ENCODE measurements around the gene CCDC7.
"Not testable (repeated sequence)": the region's sequence is repeated elsewhere in the genome, so short reads cannot be mapped to it uniquely, and the experiment has no call there.

CCDC7 gene

DNA sequence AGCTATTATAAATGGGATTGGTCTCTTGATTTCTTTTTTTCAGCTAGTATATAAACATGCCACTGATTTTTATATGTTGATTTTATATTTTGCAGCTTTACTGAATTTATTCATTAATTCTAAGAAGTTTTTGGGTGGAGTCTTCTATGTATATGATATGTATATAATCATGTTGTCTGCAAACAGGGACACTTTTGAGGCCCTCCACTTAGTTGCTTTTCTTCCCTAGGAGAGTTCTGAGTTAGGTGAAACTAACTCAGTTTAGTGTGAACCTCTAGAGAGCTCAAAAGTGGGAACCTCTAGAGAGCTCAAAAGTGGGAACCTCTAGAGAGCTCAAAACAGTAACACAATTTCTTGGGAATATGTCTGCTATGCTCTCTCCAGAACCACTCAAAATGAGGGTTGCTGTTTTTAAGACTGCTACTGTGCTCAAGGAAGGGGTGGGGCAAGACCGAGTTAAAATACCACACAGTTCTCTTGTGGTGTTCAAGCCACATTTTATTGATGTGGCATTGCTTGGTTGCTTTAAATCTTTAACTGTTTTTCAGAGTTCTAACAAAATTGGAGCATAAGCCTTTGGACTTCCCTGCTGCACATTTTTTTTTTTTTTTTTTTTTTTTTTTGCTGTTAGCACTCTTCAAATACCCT is 13.2 kb downstream of the CCDC7 start:
- no peak for DNase-seq

DNA sequence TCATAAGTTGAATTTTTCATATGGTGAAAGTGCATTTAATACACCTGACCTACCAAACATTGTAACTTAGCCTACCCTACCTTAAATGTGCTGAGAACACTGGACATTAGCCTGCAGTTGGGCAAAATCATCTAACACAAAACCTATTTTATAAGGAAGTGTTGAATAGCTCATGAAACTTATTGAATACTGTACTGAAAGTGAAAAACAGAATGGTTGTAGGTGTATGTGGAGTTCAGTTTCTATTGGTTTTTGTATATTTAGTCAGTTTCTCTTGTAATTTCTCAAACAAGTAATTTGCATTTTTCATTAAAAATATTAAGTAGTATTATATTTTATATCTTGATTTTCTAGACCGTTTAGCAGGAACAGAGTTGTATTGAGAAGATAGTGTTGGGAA is 15.3 kb downstream of the CCDC7 start:
- no peak for DNase-seq

DNA sequence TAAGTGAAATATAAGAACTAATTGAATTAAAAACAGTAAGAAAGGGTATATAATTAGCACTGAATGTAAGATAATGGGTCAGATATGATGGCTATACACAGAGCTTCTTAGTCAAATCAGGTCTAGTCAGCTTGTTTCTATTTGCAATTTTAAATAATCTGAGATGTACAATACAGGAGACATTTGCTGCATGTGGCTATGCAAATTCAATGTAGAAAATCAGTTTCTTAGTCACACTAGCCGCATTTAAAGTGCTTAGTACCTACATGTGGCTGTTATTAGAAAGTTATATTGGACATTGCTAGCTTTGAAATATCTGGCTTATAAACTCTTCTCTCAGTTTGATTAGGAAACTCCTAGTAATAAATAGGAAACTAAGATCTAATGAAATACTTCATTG is 25.3 kb downstream of the CCDC7 start:
- no peak for DNase-seq

DNA sequence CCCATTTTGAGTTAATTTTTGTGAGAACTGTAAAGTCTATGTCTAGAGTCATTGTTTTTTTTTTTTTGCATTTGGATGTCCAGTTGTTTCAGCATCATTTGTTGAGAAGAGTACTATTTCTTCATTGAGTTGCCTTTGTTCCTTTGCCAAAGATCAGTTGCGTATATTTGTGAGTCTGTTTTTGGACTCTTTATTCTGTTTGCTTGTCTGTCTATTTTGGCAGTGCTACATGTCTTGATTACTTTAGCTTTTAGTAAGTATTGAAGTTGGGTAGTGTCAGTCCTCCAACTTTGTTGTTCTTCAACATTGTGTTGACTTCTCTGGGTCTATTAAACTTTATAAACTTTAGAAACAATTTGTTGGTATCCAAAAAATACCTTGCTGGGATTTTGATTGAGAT is 31.6 kb downstream of the CCDC7 start:
- DNase-seq = no peak

DNA sequence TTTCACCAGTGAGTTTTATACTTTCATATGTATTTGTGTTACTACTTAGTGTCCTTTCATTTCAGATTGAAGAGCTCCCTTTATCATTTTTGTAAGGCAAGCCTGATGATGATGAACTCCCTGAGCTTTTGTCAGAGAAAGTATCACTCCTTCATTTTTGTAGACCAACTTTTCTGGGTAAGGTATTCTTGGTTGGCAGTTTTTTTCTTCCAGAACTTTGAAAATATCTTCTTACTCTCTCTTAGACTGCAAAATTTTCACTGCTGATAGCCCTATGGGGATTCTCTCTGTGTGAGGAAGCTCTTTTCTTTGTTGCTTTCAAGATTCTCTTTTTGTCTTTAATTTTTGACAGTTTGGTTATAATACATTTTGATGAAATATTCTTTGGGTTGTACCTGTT is 35.7 kb downstream of the CCDC7 start:
- DNase-seq = no peak

DNA sequence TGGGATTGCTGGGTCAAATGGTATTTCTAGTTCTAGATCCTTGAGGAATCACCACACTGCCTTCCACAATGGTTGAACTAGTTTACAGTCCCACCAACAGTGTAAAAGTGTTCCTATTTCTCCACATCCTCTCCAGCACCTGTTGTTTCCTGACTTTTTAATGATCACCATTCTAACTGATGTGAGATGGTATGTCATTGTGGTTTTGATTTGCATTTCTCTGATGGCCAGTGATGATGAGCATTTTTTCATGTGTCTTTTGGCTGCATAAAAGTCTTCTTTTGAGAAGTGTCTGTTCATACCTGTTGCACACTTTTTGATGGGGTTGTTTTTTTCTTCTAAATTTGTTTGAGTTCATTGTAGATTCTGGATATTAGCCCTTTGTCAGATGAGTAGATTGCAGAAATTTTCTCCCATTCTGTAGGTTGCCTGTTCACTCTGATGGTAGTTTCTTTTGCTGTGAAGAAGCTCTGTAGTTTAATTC is 37.1 kb downstream of the CCDC7 start:
- DNase-seq = not testable (repeated sequence)

DNA sequence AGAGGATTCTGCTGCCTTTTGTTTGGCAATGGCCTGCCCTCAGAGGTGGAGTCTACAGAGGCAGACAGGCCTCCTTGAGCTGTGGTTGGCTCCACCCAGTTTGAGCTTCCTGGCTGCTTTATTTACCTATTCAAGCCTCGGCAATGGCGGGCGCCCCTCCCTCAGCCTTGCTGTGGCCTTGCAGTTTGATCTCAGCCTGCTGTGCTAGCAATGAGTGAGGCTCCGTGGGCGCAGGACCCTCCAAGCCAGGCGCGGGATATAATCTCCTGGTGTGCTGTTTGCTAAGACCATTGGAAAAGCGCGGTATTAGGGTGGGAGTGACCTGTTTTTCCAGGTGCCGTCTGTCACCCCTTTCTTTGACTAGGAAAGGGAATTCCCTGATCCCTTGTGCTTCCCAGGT is 42.1 kb downstream of the CCDC7 start:
- DNase-seq = not testable (repeated sequence)

DNA sequence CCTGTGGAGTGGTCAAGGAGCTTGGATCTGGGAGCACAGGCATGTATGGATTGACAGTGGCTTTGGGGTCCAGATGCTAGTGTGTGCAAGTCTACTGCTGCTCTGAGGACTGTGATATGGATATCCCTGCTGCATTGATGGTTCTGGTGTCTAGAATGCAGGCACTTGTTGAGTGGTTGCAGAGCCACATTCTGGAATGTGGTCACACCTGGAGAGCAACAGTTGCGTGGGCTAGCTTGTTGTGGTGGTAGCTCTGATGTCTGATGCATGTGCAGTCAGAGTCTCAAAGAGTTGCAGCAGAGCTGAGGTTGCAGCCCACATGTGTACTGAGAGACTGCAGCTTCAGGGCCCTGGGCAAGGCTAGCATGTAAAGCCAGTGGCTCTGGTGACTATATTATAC is 43.2 kb downstream of the CCDC7 start:
- DNase-seq = no peak

DNA sequence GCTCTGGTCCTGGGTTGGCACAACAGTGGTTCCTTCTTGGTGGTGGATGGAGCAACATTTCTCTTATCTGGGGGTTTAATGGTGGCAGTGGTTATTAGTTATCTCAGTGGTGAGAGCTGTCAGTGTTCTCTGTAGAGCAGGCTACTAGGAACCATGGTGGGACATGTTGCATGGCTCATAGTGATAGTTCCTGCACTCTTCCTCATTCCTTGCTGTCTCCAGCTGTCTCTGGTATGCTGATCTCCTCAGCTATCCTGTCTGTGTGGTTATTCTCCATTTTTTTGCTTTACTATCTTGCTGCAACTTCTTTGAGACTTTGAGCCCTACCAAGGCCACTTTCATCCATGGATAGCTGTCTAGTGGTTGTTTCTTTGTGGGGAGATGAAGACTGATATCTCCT is 44.0 kb downstream of the CCDC7 start:
- DNase-seq = no peak

DNA sequence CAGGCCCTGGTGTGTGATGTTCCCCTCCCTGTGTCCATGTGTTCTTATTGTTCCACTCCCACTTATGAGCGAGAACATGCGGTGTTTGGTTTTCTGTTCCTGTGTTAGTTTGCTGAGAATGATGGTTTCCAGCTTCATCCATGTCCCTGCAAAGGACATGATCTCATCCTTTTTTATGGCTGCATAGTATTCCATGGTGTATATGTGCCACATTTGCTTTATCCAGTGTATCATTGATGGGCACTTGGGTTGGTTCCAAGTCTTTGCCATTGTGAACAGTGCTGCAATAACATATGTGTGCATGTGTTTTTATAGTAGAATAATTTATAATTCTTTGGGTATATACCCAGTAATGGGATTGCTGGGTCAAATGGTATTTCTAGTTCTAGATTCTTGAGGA is 48.6 kb downstream of the CCDC7 start:
- DNase-seq = not testable (repeated sequence)

DNA sequence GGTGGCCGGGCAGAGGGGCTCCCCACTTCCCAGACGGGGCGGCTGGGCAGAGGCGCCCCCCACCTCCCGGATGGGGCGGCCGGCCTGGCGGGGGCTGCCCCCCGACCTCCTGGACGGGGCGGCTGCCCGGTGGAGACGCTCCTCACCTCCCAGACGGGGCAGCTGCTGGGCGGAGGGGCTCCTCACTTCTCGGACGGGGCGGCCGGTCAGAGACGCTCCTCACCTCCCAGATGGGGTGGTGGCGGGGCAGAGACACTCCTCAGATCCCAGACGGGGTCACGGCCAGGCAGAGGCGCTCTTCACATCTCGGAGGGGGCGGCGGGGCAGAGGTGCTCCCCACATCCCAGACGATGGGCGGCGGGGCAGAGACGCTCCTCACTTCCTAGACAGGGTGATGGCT is 54.2 kb downstream of the CCDC7 start:
- DNase-seq = not testable (repeated sequence)

DNA sequence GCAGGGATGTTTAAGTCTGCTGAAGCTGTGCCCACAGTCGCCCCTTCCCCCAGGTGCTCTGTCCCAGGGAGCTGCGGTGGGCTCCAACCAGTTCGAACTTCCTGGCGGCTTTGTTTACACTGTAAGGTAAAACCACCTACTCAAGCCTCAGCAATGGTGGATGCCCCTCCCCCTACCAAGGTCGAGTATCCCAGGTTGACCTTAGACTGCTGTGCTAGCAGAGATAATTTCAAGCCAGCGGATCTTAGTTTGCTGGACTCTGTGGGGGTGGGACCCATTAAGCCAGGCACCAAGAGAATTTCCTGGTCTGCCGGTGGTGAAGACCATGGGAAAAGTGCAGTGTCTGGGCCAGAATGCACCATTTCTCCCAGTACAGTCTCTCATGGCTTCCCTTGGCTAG is 56.0 kb downstream of the CCDC7 start:
- no peak for DNase-seq

DNA sequence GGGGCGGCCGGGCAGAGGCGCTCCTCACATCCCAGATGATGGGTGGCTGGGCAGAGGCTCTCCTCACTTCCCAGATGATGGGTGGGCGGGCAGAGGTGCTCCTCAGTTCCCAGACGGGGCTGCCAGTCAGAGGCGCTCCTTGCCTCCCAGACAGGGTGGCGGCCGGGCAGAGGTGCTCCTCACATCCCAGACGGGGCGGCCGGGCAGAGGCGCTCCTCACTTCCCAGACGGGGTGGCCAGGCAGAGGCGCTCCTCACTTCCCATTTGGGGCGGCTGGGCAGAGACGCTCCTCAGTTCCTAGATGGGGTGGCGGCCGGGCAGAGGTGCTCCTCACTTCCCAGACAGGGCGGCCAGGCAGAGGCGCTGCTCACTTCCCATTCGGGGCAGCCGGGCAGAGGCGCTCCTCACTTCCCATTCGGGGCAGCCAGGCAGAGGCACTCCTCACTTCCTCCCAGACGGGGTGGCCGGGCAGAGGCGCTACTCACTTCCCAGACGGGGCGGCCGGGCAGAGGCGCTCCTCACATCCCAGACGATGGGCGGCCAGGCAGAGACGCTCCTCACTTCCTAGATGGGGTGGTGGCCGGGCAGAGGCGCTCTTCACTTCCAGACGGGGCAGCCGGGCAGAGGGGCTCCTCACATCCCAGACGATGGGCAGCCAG is 60.0 kb downstream of the CCDC7 start:
- DNase-seq = not testable (repeated sequence)

DNA sequence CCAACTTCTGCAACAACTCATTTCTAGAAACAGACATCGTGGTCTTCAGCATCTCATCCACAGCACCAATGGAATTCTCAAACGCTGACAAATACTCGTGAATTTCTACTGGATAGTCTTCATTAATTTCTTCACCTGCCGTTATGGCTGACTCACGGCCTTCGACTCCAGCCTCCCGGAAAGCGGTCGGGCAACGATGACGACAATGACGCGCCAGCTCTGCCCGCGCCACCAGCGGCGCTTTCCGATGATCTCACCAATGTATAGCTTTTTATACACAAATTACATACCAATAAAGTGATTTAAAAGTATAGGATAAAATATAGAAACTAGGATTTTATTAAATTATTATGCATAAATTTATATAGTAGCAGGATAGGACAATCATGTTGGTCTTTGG is 65.7 kb downstream of the CCDC7 start:
- DNase-seq = no peak

DNA sequence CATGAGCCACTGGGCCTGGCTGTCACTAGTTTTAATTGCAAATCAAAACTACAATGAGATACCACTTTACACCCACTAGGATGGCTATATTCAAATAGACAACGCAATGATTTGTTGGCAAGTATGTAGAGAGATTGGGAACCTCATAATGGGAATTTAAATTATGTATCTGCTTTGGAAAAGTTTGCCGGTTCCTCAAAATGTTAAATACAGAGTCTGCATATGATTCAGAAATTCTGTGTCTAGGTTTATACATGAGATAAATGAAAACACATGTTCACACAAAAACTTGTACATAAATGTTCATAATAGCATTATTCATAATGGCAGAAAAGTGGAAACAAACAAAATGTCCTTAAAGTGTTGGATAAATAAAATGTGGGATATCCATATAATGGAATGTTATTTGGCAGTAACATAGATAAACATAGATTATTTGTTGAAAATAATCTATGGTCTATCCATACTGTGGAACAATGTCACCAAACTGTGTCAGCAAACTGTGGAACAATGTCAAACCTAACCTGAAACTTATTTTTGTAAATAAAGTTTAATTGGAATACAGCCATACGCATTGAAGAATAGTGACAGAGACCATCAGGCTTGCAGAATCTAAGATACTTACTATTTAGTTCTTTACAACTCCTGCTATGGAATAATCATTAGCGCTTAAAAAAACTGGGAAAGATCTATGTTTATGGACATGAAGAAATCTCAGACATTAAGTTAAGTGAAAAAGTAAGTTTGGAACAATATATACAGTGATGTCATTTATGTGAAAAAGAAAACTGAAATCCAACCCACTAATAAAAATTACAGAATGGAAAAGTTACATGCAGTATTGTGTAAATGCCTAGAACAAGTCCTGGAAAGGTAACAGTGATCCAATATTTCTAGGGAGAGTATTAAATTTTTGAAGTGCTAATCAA is 70.9 kb downstream of the CCDC7 start:
- no peak for DNase-seq

DNA sequence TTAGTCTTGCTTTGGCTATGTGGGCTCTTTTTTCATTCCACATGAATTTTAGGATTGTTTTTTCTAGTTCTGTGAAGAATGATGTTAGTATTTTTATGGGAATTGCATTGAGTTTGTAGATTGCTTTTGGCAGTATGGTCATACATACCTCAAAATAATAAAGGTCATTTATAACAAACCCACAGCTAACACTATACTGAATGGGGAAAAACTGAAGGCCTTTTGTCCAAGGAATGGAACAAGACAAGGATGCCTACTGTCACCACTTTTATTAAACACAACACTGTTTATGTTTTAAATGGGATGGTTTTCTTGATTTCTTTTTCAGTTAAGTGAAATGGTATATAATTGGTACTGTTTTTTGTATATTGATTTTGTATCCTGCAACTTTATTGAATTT is 84.3 kb downstream of the CCDC7 start:
- DNase-seq = no peak

DNA sequence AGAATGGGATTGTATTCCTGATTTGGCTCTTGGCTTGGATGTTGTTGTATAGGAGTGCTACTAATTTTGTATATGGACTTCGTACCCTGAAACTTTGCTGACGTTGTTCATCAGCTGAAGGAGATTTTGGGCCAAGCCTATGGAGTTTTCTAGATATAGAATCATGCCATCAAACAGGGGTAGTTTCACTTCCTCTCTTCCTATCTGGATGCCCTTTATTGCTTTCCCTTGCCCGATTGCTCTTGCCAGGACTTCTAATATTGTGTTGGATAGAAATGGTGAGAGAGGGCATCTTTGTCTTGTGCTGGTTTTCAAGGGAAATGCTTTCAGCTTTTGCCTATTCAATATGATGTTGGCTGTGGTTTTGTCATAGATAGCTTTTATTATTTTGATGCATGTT is 92.3 kb downstream of the CCDC7 start:
- DNase-seq = no peak

DNA sequence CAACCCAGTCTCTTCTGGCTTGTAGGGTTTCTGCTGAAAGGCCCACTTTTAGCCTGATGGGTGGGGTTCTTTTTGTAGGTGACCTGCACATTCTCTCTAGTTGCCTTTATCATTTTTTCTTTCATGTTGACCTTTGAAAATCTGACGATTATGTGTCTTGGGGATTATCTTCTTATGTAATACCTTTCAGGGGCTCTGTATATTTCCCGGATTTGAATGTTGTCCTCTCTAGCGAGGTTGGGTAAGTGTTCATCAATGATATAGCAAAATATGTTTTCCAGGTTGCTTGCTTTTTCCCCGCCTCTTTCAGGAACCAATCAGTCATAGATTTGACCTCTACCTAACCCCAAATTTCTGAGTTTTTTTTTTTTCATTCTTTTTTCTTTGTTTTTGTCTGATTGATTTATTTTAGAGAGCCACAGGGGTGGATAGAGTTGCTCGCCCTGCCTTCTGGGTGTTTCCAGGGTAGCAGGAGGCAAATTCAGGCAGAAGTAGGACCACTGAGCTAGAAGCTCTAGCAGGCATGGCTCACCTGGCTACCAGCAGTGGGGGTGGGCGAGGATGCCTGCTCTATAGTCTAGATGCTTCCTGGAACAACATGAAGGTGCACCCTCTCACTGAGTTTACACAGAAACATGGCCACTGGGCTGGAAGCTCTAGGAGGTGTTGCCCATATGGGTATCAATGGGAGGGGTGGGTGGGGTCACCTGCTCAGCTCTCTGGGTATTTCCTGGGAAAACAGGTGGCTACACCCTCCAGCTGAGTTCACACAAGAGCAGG is 94.9 kb downstream of the CCDC7 start:
- no peak for DNase-seq

DNA sequence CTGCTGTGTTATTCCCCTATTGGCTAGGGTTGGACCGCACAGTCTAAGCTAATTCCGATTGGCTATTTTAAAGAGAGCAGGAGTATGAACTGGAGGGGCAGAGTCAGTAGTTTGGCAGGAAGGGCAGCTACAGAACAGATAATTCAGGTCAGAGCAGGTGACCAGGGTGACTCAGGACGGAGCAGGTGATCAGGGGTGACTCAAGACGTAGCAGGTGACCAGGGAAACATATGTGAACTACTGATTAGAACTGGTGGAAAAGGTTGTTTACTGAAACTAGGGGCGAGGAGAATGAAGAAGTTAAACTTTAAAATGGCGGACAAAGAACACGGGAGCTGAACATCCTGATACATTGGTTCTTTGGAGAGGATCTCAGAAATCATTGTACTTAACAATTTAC is 102.3 kb downstream of the CCDC7 start:
- DNase-seq = no peak

DNA sequence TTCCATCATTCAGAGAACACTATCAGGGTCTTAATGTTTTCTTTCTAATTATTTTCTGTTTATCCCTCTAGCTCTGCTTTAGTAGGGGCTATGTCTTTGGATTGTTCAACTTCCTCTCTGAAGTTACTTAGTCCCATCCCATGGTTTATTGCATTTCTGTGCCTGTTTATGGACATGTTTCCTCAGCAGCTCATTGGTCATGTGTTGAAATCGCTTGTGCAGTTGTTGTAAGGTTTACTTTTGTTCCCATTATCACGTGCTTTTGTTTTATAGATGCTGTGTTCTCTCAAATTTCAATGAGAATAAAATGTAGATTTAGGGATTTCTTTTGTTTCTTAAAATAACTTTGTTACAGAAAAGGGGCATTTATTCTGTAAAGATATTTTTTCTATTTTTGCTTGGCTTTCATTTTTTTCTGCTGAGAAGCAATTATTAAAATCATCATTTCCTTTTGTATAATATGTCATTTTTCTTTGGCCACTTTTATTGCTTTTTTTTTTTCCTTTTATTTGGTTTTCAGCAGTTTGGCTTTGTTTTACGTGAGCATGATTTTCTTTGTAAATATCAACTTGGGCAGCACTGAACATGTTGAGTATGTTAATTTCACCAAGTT is 110.9 kb downstream of the CCDC7 start:
- no peak for DNase-seq

DNA sequence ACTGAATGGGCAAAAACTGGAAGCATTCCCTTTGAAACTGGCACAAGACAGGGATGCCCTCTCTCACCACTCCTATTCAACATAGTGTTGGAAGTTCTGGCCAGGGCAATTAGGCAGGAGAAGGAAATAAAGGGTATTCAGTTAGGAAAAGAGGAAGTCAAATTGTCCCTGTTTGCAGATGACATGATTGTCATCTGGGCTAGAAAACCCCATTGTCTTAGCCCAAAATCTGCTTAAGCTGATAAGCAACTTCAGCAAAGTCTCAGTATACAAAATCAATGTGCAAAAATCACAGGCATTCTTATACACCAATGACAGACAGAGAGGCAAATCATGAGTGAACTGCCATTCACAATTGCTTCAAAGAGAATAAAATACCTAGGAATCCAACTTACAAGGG is 116.8 kb downstream of the CCDC7 start:
- DNase-seq = not testable (repeated sequence)

DNA sequence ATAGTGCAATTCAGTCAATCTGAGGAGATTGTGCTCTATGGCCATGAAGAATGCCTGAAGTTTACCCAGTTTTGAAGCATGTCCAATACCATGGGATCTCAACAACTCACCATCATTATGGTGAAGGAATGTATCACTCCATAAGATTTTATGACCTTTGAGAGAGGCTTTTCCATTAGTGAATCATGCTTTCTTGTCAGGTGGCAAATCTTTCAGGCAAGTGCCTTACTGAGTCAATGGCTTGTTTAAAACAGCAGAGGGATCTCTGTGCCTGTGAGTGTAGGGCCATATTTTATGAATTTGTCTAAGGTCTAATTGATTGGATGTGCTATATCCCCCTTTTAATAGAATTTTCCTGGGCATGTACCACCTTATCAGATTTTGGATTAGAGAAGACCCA is 131.5 kb downstream of the CCDC7 start:
- no peak for DNase-seq

DNA sequence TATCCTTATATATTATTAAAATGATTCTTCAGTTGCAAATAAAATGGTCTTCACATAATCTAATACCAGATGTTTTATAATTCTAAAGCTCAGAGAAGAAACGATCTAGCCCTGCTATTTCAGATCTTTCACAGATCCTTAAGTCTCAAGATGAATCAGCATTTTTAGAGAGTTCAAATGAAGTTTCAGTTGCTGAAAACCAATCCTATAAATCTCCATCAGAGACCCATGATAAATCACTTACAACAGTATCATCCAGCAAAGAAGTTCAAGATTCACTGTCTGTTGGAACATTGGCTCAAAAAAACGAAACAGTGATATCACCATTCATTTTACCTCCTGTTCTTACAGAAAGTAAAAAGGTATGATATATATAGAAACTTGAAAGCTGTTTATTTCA is 137.0 kb downstream of the CCDC7 start:
- DNase-seq = no peak
